ENCODE measurements around the gene ABHD17A.

- TF ChIP-seq ZNF219 (CRISPR knock-in tag; IDR thresholded peaks at IDR 0.05; ENCODE audit: borderline replicate concordance): no peak
- no peak for TF ChIP-seq HMGXB4 (CRISPR knock-in tag; IDR thresholded peaks at IDR 0.05)
- TF ChIP-seq FOXJ3 (CRISPR knock-in tag; IDR thresholded peaks at IDR 0.05; ENCODE audit: borderline replicate concordance): no peak
- TF ChIP-seq ZNF425 (CRISPR knock-in tag; conservative IDR thresholded peaks at IDR 0.05): no peak
- TF ChIP-seq USF1 (CRISPR knock-in tag; IDR thresholded peaks at IDR 0.05): no peak
- no peak for TF ChIP-seq ZNF416 (CRISPR knock-in tag; IDR thresholded peaks at IDR 0.05)
- no peak for TF ChIP-seq CREB1 (CRISPR knock-in tag; IDR thresholded peaks at IDR 0.05)
- no peak for TF ChIP-seq TEAD4 (CRISPR knock-in tag; IDR thresholded peaks at IDR 0.05)
- TF ChIP-seq TCF7 (CRISPR knock-in tag; IDR thresholded peaks at IDR 0.05; ENCODE audit: low read depth): no peak
- TF ChIP-seq CTCF (IDR thresholded peaks at IDR 0.05): no peak
- TF ChIP-seq ARID4B (CRISPR knock-in tag; IDR thresholded peaks at IDR 0.05; ENCODE audit: borderline replicate concordance): no peak
- TF ChIP-seq ERG (CRISPR knock-in tag; IDR thresholded peaks at IDR 0.05): no peak
- no peak for TF ChIP-seq FOXP1 (CRISPR knock-in tag; IDR thresholded peaks at IDR 0.05; ENCODE audit: borderline replicate concordance)
These were observed 16.7 kb upstream of the ABHD17A start for GRCh38 chr19:1901940-1902404.
